Erythroblast (primary cell): ENCODE data around the gene ANKRD20A1.
"Not testable (repeated sequence)": the region's sequence is repeated elsewhere in the genome, so short reads cannot be mapped to it uniquely, and the experiment has no call there.

ENCODE experiments used
- DNase-seq, 2 experiments: peaks; one replicate each; lab custom pipeline; 2025; lab: John Stamatoyannopoulos, UW

Gene ANKRD20A1

DNA sequence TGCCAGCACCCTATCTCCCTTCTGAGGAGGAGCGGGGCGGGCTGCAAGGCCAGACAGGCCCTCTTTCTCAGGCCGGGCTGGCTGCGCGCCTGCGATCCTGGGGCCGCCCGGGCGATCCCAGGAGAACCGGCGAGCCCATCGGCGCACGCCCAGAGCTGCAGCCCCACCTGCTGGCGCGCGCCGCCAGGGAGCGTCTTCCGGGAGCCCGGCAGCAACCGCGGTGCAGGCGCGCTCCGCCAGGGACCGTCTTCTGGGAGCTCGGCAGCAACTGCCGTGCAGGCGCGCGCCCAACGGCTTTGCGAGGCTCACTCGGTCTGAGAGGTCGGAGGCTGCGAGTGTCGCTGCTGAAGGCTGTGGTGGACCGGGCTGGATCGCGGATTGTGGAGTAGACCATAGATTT, at the start of gene ANKRD20A1:
ANKRD20A1 (plus strand) TSS at position 61 of the 400 bp plus-strand sequence. CDS start 496 bp downstream, outside the sequence.
- DNase-seq = not testable (repeated sequence)

DNA sequence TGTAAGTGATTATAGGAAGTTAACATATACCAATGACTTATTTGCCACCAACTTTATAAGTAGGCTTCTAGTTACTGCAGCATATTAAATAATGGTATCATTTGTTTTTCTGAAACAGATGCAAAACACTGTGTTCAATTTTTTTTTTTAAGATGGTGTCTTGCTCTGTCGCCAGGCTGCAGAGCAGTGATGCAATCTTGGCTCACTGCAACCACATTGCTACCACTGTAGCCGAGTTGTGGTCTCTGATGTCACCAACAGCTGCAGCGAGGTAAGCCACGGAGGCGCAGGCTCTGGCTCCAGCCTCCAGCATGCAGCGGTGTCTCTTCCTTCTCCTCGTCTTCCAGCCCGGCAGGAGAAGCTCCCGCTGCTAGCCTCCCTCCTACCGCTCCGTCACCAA, 26.6 kb upstream of the ANKRD20A1 start:
- DNase-seq = not testable (repeated sequence)
